Mesenchymal stem cell (in vitro differentiated cells and primary cell): ENCODE results near the gene PXMP2.
A peak's percentile ranks its signal among the peaks of the same experiment; 100 is the strongest.
"Not testable (repeated sequence)": the region's sequence is repeated elsewhere in the genome, so short reads cannot be mapped to it uniquely, and the experiment has no call there.

ENCODE experiments used
- DNase-seq: peaks from one replicate; pipeline ENCODE4 v3.0.0-alpha.2; 2013
- H2AFZ ChIP-seq: one replicate; pipeline ENCODE4 v1.6.1; 2013; ENCODE audit warnings: low read depth, mild to moderate bottlenecking, control low read depth, inconsistent platforms, low read length, moderate library complexity
- H2AK5ac ChIP-seq: 2 replicates; pipeline ENCODE4 v1.6.1; 2013; ENCODE audit warnings: low read length, moderate library complexity, mild to moderate bottlenecking, inconsistent platforms; ENCODE audit not compliant: severe bottlenecking
- H2BK120ac ChIP-seq: one replicate; pipeline ENCODE4 v1.6.1; 2013; ENCODE audit warnings: low read depth, mild to moderate bottlenecking, inconsistent platforms, low read length, moderate library complexity
- H2BK12ac ChIP-seq, 2 experiments: one replicate each; pipeline ENCODE4 v1.6.1; 2013; ENCODE audit warnings: inconsistent platforms in 2 of 2, low read length in 2 of 2, mild to moderate bottlenecking in 2 of 2, moderate library complexity in 2 of 2, control low read depth in 1 of 2
- H2BK15ac ChIP-seq: one replicate; pipeline ENCODE4 v1.6.1; 2013; ENCODE audit warnings: mild to moderate bottlenecking, low read depth, inconsistent platforms; ENCODE audit not compliant: poor library complexity, severe bottlenecking
- H2BK5ac ChIP-seq: 2 replicates; pipeline ENCODE4 v1.6.1; 2013; ENCODE audit warnings: low read depth, mild to moderate bottlenecking, low read length, control low read depth, inconsistent platforms; ENCODE audit not compliant: poor library complexity, severe bottlenecking
- H3K14ac ChIP-seq, 2 experiments: one replicate each; pipeline ENCODE4 v1.6.1; 2013; ENCODE audit warnings: inconsistent platforms in 2 of 2, low read length in 2 of 2, control low read depth in 1 of 2, mild to moderate bottlenecking in 1 of 2, moderate library complexity in 1 of 2
- H3K18ac ChIP-seq, 2 experiments: one replicate each; pipeline ENCODE4 v1.6.1; 2013; ENCODE audit warnings: inconsistent platforms in 2 of 2, low read length in 2 of 2, control low read depth in 1 of 2, low read depth in 1 of 2, mild to moderate bottlenecking in 1 of 2
- H3K23ac ChIP-seq, 2 experiments: one replicate each; pipeline ENCODE4 v1.6.1; 2013; ENCODE audit warnings: inconsistent platforms in 2 of 2, low read length in 2 of 2, mild to moderate bottlenecking in 2 of 2, moderate library complexity in 2 of 2, control low read depth in 1 of 2
- H3K27ac ChIP-seq: 2 replicates; pipeline ENCODE4 v1.5.1; 2013; ENCODE audit warnings: mild to moderate bottlenecking, moderate library complexity, low read length, control low read depth, inconsistent platforms; ENCODE audit not compliant: poor library complexity, severe bottlenecking
- H3K27me3 ChIP-seq, 2 experiments: 2 replicates each; pipeline versions ENCODE4 v1.6.1 to v1.7.0; 2013; ENCODE audit warnings: low read length in 2 of 2, mild to moderate bottlenecking in 2 of 2, moderate library complexity in 2 of 2, control low read depth in 1 of 2, inconsistent platforms in 1 of 2; ENCODE audit not compliant: control insufficient read depth in 1 of 2, insufficient read depth in 1 of 2
- H3K36me3 ChIP-seq, 2 experiments: 2 replicates each; pipeline versions ENCODE4 v1.6.1 to v1.7.0; 2013; ENCODE audit warnings: low read length in 2 of 2, control low read depth in 1 of 2, inconsistent platforms in 1 of 2, low read depth in 1 of 2, mild to moderate bottlenecking in 1 of 2; ENCODE audit not compliant: insufficient read depth in 2 of 2, control insufficient read depth in 1 of 2
- H3K4ac ChIP-seq, 2 experiments: one replicate each; pipeline ENCODE4 v1.6.1; 2013; ENCODE audit warnings: inconsistent platforms in 2 of 2, low read length in 2 of 2, mild to moderate bottlenecking in 2 of 2, moderate library complexity in 2 of 2, control low read depth in 1 of 2, low read depth in 1 of 2
- H3K4me1 ChIP-seq: 2 replicates; pipeline ENCODE4 v1.6.1; 2013; ENCODE audit warnings: low read depth, low read length, control low read depth; ENCODE audit not compliant: control insufficient read depth, insufficient read depth
- H3K4me2 ChIP-seq: 2 replicates; pipeline ENCODE4 v1.6.1; 2013; ENCODE audit warnings: low read length, mild to moderate bottlenecking, inconsistent platforms; ENCODE audit not compliant: poor library complexity, severe bottlenecking
- H3K4me3 ChIP-seq, 2 experiments: 2 replicates each; pipeline versions ENCODE4 v1.5.1 to v1.7.0; 2013; ENCODE audit warnings: low read length in 2 of 2, mild to moderate bottlenecking in 2 of 2, control low read depth in 1 of 2, low read depth in 1 of 2; ENCODE audit not compliant: insufficient read depth in 1 of 2
- H3K79me1 ChIP-seq: replicated peaks from 2 replicates; pipeline ENCODE4 v1.6.1; 2013; ENCODE audit warnings: mild to moderate bottlenecking, control low read depth, low read length, inconsistent platforms; ENCODE audit not compliant: poor library complexity, severe bottlenecking
- H3K9ac ChIP-seq: 2 replicates; pipeline ENCODE4 v1.7.0; 2013; ENCODE audit warnings: mild to moderate bottlenecking, low read length, moderate library complexity
- H3K9me3 ChIP-seq: 2 replicates; pipeline ENCODE4 v1.7.0; 2013; ENCODE audit warnings: mild to moderate bottlenecking, low read length; ENCODE audit not compliant: control insufficient read depth
- H4K8ac ChIP-seq: one replicate; pipeline ENCODE4 v1.6.1; 2013; ENCODE audit warnings: inconsistent platforms, mild to moderate bottlenecking, low read length, moderate library complexity
- H4K91ac ChIP-seq: one replicate; pipeline ENCODE4 v1.6.1; 2013; ENCODE audit warnings: mild to moderate bottlenecking, low read length, inconsistent platforms
- WGBS: methylation state at CpG from one replicate; pipeline ENCODE4 v1.1.7; 2013; ENCODE audit warnings: mixed read lengths; 5-methylcytosine and 5-hydroxymethylcytosine counted together

PXMP2 gene

GRCh38 chr12:132689227-132689626 is 1.8 kb downstream of the PXMP2 start:
- Histone ChIP-seq H3K9me3 (no peaks in the 10 kb centered on the region), H4K91ac (no peak overlapping the region), H2AFZ (no peak overlapping the region), H3K4me2 (peak overlapping the region; percentile 59), H3K4ac (no peak overlapping the region), H3K14ac (no peak overlapping the region), H3K27ac (no peak overlapping the region), H3K36me3 (peaks cover 0 to 5% of the 10 kb centered on the region in 2 experiments), H3K9ac (no peak overlapping the region), H3K18ac (peak overlapping the region in 1 of 2 experiments; percentile 5), H3K27me3 (no peaks in the 10 kb centered on the region), H3K79me1 (peaks cover 11% of the 10 kb centered on the region), H2BK5ac (no peak overlapping the region), H3K4me3 (no peak overlapping the region), H3K4me1 (peaks cover 8% of the 10 kb centered on the region), H4K8ac (peak overlapping the region; percentile 4), H2AK5ac (no peak overlapping the region), H2BK120ac (no peak overlapping the region), H3K23ac (no peak overlapping the region), H2BK12ac (no peak overlapping the region), H2BK15ac (peak overlapping the region; percentile 7)
- DNase-seq, result no peak
- WGBS, result 51% methylated on average over 18 of the region's 18 CpGs

GRCh38 chr12:132690112-132690511 is 2.7 kb downstream of the PXMP2 start:
- no peak overlapping the region for H3K18ac ChIP-seq
- no peak overlapping the region for H3K4me3 ChIP-seq
- H2BK5ac ChIP-seq, result no peak overlapping the region
- no peak overlapping the region for H3K27ac ChIP-seq
- no peak overlapping the region for H2BK12ac ChIP-seq
- peaks cover 8% of the 10 kb centered on the region for H3K4me1 ChIP-seq
- no peak overlapping the region for H2BK120ac ChIP-seq
- no peak overlapping the region for H3K4me2 ChIP-seq
- H3K36me3 ChIP-seq, result peaks cover 0 to 5% of the 10 kb centered on the region in 2 experiments
- H3K79me1 ChIP-seq, result peaks cover 11% of the 10 kb centered on the region
- H4K8ac ChIP-seq, result no peak overlapping the region
- H2AFZ ChIP-seq, result no peak overlapping the region
- no peak for DNase-seq
- H3K4ac ChIP-seq, result no peak overlapping the region
- no peak overlapping the region for H3K9ac ChIP-seq
- H3K14ac ChIP-seq, result no peak overlapping the region
- no peaks in the 10 kb centered on the region for H3K9me3 ChIP-seq
- no peak overlapping the region for H3K23ac ChIP-seq
- no peaks in the 10 kb centered on the region for H3K27me3 ChIP-seq
- H2BK15ac ChIP-seq, result no peak overlapping the region
- 97% methylated on average over 9 of the region's 9 CpGs for WGBS
- H2AK5ac ChIP-seq, result no peak overlapping the region
- no peak overlapping the region for H4K91ac ChIP-seq

GRCh38 chr12:132692030-132692429 is 4.6 kb downstream of the PXMP2 start:
- H3K4ac ChIP-seq, H3K14ac ChIP-seq, H3K18ac ChIP-seq, H3K27ac ChIP-seq, H3K27me3 ChIP-seq, H3K4me1 ChIP-seq, H3K4me2 ChIP-seq, H3K23ac ChIP-seq, H2AK5ac ChIP-seq, H4K91ac ChIP-seq, H2AFZ ChIP-seq, H3K9ac ChIP-seq, H2BK15ac ChIP-seq, H2BK12ac ChIP-seq, DNase-seq, H2BK120ac ChIP-seq, H3K4me3 ChIP-seq, H2BK5ac ChIP-seq, H4K8ac ChIP-seq, H3K9me3 ChIP-seq: not testable (repeated sequence)
- H3K79me1 ChIP-seq, result peaks cover 11% of the 10 kb centered on the region
- H3K36me3 ChIP-seq, result peaks cover 9 to 19% of the 10 kb centered on the region in 2 experiments
- 100% methylated on average over 2 of the region's 3 CpGs for WGBS

GRCh38 chr12:132694888-132695287 is 7.5 kb downstream of the PXMP2 start:
- not testable (repeated sequence) for H3K4me1 ChIP-seq, H3K4me3 ChIP-seq, H3K14ac ChIP-seq, H3K9ac ChIP-seq, H2AFZ ChIP-seq, H3K9me3 ChIP-seq, H2BK5ac ChIP-seq, H3K23ac ChIP-seq, H2BK12ac ChIP-seq, H3K27ac ChIP-seq, H3K4ac ChIP-seq, H2BK15ac ChIP-seq, H3K27me3 ChIP-seq, H3K79me1 ChIP-seq, H2BK120ac ChIP-seq, DNase-seq, H4K8ac ChIP-seq, H3K4me2 ChIP-seq, H2AK5ac ChIP-seq, H4K91ac ChIP-seq, H3K18ac ChIP-seq
- peaks cover 16 to 31% of the 10 kb centered on the region in 2 experiments for H3K36me3 ChIP-seq
- WGBS, result 98% methylated on average over 3 of the region's 3 CpGs
